GM21619 (cell line): ENCODE data around the gene SUCLA2.
A peak's percentile ranks its signal among the peaks of the same experiment; 100 is the strongest.
"Not testable (repeated sequence)": the region's sequence is repeated elsewhere in the genome, so short reads cannot be mapped to it uniquely, and the experiment has no call there.

Experiments
- ATAC-seq: cut with Tn5 transposase; IDR thresholded peaks from one replicate; pipeline ENCODE4 v1.9.1; 2021; ENCODE audit not compliant: unreplicated experiment

The SUCLA2 gene

DNA sequence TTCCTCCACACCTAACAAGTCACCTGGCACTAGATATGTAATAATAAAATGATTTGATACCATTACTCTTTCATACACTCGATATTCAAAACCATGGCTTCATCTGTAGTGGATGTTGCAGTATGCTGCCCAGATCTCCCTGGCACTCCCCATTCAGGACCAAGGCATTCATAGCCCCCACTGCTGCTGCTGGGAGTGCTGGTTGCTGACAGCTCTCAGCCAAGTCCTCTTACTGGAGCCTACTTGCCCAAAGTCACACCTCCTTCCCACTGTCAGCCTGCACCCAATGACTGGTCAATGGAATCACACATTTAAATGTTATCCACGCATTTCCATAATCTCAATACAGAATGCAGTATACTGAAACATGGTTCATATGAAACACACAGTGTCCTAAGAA lies 3.7 kb downstream of the SUCLA2 start:
- ATAC-seq = no peak

- ATAC-seq = no peak
Observed at GRCh38 chr13:47991859-47992258, 9.2 kb downstream of the SUCLA2 start.

DNA sequence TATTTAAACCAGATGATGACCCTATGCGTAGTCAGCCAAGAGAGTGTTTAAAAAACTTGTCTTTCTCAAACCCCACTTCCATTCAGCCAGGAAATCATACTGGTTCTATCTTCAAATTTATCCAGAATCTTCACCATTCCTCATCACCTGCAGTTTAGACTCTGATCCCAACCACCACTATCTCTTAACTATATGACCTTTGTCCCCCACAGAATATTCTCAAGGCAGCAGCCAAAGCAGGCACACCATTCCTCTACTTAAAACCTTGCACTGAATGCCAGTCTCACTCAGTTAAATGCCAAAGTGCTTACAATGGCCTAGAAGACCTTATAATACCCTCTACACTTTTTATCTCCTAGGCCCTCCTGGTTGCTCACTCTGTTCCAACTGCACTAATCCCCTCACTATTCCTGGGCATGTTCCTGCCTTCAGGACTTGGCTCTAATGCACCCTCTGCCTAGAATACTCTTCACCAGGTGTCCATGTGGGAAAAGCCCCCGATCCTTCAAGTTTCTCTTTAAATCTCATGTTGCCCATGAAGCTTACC lies 10.1 kb downstream of the SUCLA2 start:
- no peak for ATAC-seq

GRCh38 chr13:47990427-47990826 lies 10.6 kb downstream of the SUCLA2 start:
- ATAC-seq = no peak

DNA sequence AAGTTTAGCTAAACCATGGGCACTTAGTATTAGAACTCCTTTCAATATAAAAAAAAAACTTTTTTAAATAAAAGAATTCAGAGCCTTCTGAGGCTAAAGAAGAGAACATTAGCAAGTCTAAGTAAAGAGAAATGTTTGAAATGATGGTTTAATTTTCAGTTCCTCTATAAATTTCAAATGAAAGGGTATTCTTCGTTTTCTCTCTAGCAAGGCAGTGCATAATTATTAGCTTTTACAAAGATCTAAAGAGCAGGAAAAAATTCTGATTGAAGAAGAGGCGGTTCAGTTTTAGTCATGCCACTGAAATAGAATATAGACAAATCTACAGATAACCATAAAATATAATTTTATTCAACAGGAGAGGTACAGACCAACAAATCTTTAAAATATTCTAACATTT lies 18.0 kb downstream of the SUCLA2 start:
- ATAC-seq = no peak

GRCh38 chr13:47976325-47976724 lies 24.7 kb downstream of the SUCLA2 start:
- no peak for ATAC-seq

GRCh38 chr13:47964863-47965262 lies 36.2 kb downstream of the SUCLA2 start:
- ATAC-seq = no peak

DNA sequence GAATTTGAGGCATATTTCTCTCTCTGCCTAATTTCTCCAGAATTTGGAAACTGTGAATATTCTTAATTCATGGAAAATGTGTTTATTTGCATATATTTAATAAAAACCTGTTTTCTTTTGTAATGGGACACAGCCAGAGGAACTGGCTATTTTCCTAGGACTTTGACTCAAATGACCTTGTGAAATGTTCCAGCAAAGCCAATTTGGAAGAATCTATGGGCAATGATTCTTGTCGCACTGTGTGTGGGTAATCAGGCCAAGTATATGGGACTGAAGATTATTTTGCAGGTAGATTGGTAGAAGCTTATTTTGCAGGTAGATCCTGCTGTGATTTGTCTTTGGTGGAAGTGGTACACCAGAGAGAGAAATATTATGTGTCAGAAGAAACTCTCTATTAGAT lies 38.8 kb downstream of the SUCLA2 start:
- no peak for ATAC-seq

GRCh38 chr13:47959468-47960247 lies 41.4 kb downstream of the SUCLA2 start:
- no peak for ATAC-seq

- no peak for ATAC-seq
Observed at GRCh38 chr13:47957073-47957472, 44.0 kb downstream of the SUCLA2 start.

DNA sequence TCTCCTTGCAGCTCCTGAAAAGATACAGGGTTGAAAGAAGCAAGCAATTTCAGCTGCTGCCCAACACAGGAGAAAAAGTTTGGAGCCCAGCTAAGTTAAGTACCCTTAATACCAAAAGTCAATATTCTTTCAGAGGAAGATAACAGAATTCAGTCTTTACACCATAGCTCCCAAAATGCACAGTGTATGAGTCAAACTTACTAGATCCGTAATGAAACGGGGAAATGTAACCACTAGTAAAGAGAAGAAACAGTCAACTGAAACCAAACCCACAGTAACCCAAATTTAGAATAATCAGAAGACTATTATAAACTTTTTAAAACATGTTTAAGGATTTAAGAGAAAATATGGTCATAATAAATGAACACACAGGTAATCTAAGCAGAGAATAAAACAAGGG lies 45.2 kb downstream of the SUCLA2 start:
- ATAC-seq = peak; percentile 67

DNA sequence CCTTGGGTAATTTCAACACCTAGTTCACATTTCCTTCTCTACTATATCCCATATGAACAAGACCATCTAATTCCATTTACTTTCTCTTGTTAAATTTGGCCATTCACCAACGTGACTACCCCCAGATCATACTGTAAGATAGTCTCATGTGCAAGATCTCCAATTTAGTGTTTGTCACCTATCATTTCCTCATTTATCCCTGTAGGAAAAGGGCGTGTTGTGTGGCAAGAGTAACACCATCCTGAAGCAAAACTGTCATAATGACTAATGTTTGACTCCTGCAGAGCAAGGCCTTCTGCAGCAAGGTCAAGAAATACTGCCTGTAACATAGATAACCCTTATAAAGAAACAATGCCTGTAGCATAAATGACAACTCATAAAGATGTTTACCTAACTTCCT lies 51.3 kb downstream of the SUCLA2 start:
- no peak for ATAC-seq

- no peak for ATAC-seq
Observed at GRCh38 chr13:47945738-47946137, 55.3 kb downstream of the SUCLA2 start.

DNA sequence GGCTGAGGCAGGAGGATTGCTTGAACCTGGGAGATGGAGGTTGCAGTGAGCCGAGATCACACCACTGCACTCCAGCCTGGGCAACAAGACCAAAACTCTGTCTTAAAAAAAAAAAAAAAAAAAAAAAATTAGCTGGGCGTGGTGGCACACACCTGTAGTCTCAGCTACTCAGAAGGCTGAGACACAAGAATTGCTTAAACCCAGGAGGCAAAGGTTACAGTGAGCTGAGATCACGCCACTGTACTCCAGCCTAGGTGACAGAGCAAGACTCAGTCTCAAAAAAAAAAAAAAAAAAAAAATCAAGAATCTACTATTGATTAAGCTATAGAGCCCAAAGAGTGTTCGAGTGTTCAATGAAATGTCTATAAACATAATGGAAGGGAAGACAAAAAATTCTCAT lies 55.9 kb downstream of the SUCLA2 start:
- not testable (repeated sequence) for ATAC-seq

GRCh38 chr13:47934371-47934770 lies 66.7 kb downstream of the SUCLA2 start:
- ATAC-seq = no peak

DNA sequence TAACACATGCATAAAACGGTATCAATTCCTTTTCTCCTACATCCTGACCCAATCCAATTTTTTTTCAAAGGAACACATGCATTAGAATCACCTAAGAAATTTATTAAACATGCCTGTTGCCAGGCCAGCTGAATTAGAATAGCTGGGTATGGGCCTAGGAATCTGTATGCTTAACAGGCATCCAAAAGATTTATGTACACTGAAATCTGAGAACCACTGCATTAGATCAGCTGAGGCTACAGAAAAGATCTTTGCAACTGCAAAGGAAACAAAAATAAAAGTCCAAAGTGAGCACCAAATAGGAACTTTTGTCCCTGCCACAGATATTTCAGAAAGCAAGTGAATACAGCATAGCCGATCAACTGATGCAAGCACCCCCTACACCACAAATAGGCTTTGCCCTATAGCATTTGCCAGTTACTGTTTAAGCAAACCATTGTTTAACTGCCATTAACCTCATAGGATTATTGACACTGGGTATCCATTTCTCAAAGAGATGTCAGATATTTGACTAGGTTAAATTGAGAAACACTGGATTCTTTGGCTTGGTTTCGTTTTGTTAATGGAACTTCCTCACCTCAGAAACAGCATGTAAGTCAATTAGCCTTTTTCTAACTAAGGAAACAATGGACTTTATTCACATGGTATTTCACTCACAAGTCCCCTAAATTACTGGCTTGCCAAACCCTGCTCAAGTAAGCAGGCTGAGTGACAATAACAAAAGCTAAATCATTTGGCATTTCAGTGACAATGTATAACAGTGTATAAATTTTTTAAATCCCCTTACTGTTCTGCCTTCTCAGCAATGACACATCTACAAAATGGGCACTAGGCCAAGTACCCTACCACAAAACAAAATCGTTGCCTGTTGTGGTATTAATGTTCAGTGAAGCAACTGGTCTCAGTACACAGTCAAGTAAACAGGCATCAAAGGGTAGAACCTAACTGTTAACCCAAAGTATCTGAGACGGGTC lies 67.8 kb downstream of the SUCLA2 start:
- ATAC-seq = no peak

DNA sequence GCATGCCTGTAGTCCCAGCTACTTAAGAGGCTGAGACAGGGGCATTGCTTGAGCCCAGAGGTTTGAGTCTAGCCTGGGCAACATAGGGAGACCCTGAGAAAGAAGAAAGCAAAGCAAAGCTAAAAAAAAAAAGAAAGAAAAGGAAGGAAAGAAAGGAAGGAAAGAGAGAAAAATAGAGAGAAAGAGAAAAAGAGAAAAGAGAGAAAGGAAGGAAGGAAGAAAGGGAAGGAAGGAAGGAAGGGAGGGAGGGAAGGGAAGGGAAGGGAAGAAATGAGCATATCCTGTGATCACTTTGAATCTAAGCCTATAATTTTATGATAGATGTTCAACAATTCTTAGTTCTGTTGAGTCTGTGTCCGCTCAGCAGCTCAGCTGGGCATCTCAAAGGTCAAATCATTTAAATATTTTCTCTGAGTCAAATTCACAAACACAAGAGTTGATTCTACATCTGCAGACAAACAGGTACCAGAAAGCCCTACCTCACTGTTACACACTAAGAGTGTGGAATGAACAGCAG lies 70.4 kb downstream of the SUCLA2 start:
- ATAC-seq = no peak

DNA sequence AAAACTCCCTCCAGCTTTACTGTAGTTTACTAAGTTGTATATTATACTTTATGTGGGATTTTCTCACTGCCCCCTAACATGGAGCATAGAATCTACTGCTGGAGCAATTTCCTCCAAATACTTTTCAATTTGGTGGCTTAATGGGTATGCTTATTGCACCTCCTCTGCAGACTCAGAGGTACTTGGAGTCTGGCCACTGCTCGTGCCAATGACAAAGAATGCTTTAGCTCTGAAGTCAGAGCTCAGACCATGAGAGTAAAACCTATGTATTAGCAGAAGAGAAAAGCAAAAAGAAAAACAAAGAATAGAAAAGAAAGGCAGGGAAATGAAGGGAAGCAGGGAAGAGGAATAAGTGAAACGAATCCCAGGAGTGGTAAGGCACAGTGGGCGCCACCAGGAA lies 71.9 kb downstream of the SUCLA2 start:
- ATAC-seq = no peak

- ATAC-seq = no peak
Observed at GRCh38 chr13:47917022-47917574, 84.0 kb downstream of the SUCLA2 start.

DNA sequence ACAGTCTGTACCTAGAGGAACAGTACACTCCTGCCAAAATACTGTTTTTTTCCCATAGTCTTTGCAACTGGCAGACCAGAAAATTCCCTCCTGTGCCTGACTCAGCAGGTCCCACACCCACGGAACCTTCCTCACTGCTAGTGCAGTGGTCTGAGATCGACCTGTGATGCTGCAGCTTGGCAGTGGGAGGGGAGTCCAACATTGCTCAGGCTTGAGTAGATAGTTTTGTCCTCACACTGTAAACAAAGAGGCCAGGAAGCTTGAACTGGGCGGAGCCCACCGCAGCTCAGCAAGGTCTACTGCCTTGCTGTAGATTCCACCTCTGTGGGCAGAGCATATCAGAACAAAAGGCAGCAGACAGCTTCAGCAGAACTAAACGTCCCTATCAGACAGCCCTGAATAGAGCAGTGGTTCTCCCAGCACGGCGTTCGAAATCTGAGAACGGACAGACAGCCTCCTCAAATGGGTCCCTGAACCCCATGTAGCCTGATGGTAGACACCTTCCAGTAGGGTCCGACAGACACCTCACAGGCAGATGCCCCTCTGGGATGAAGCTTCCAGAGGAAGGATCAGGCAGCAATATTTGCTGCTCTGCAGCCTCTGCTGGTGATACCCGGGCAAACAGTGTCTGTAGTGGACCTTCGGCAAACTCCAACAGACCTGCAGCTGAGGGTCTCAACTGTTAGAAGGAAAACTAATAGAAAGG lies 92.7 kb downstream of the SUCLA2 start:
- ATAC-seq = no peak

- no peak for ATAC-seq
Observed at GRCh38 chr13:47904891-47905290, 96.2 kb downstream of the SUCLA2 start.
